Measurements from ENCODE around the gene CNST.

GRCh38 chr1:246518456-246519205 lies 47.6 kb upstream of the CNST start:
- no peak for TF ChIP-seq CTCF (IDR thresholded peaks at IDR 0.05; ENCODE audit: low read length)
- no peak for TF ChIP-seq EZH2 (optimal IDR thresholded peaks at IDR 0.05; ENCODE audit: low read depth, low read length)
